ENCODE data around the gene SMPD4. TPM values are rescaled to one million over a fixed set of nuclear protein-coding genes. Genes with fewer than 3 reads are reported as not detected.
"Not testable (repeated sequence)": the region's sequence is repeated elsewhere in the genome, so short reads cannot be mapped to it uniquely, and the experiment has no call there.

The SMPD4 gene
- total RNA-seq, 1 experiment from 2014 or later = 98.9 TPM

DNA sequence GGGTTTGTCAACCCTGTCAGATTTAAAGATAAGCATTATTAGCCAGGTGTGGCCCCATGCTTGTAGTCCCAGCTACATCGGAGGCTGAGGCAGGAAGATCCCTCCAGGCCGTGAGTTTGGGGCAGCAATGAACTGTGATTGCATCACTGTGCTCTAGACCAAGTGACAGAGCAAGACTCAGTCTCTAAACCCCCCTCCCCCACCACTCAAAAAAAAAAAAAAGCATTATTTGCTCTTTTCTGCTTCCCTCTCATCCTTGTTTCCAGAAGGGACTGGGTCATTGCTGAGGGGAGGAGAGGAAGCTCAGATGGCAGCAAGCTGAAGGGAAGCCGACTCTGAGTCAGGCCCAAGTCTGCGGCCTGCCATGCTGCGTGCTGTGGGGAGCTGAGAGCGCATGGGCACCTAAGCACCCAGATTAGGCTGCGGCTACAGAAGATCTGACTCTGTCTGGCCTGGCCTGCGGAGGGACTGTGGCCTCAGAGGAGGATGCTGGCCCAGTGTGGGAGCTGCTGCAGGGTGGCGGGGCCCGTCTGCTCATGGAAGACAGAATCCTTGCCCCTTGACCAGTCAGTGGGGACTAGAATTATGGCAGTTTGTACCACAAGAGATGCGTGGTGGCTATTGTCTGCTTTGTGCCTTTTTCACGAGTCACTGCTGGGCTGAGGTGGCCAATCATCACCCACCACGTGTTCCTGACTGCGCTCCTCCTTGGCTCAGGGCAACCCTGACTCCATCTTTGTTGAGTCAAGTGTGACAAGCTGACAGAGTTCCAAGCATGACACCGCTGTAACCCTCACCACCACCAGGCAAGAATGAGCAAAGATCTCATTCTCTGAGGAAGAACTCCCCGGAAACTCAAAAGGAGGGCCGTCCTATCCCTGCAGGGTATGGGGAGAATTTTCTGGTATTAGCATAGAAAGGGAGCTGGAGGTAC lies 6.7 kb upstream of the SMPD4 start:
- not testable (repeated sequence) for H3K9ac ChIP-seq (ENCODE audit: low read length); H3K9me3 ChIP-seq (ENCODE audit: control insufficient read depth in 1 of 2, insufficient read depth in 1 of 2, low read depth in 1 of 2, low read length in 2 of 2)

DNA sequence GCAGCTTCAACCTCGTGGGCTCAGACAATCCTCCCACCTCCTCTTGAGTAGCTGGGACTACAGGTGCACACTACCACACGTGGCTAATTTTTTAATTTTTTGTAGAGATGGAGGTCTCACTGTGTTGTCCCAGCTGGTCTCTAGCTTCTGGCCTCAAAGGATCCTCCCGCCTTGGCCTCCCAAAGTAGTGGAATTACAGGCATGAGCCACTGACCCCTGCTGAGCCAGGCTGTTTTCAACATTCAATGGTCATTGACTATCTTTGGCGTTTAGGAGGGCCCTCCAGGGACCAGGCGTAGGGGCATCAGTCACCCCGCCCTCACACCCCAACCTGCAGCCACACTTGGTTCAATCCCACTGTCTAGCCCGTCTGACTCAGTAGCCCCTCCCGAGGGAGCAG lies 5.9 kb upstream of the SMPD4 start:
- H2AFZ ChIP-seq (ENCODE audit: low read depth, low read length, poor library complexity, severe bottlenecking) = no peak overlapping the region
- BruUV-seq (replicated peaks) = no TSS peak
- DNase-seq (ENCODE audit: low read depth, low spot score) (no peak), ATAC-seq (no peak)
- CTCF ChIA-PET = interaction anchor here (1.4 kb wide), 1 partner anchor 1300 kb away, joined by 7 read pairs; no protein-coding TSS in a partner anchor
- H3K4me2 ChIP-seq (ENCODE audit: low read length) = no peak overlapping the region
- no peak overlapping the region for H3K9ac ChIP-seq (ENCODE audit: low read length)
- H3K4me1 ChIP-seq (ENCODE audit: control insufficient read depth in 1 of 2, insufficient read depth in 2 of 2, low read length in 2 of 2) = peaks cover 0 to 15% of the 10 kb centered on the region in 2 experiments; a peak in 1 of 4 replicates
- no peaks in the 10 kb centered on the region for H4K20me1 ChIP-seq (ENCODE audit: insufficient read depth)
- no peaks in the 10 kb centered on the region for H3K27me3 ChIP-seq (ENCODE audit: insufficient read depth, low read length)
- peaks cover 22% of the 10 kb centered on the region for H3K79me2 ChIP-seq (ENCODE audit: insufficient read depth, low read length)
- peaks cover 4 to 6% of the 10 kb centered on the region in 2 experiments; a peak in 2 of 4 replicates for H3K36me3 ChIP-seq (ENCODE audit: control insufficient read depth in 1 of 2, insufficient read depth in 2 of 2, low read length in 2 of 2)
- H3K9me2 ChIP-seq (ENCODE audit: insufficient read depth) = no peaks in the 10 kb centered on the region
- intact Hi-C loops (cut with micrococcal nuclease) = no loop called here
- RAD21 ChIA-PET (ENCODE audit: low non-redundant PET in 1 of 2, low total read pairs in 2 of 2, uncharacterized antibody in 2 of 2, unreplicated experiment in 2 of 2) = no interaction called here
- H3K27ac ChIP-seq (ENCODE audit: low read depth, low read length) = no peak overlapping the region
- no peaks in the 10 kb centered on the region for H3K9me3 ChIP-seq (ENCODE audit: control insufficient read depth in 1 of 2, insufficient read depth in 1 of 2, low read depth in 1 of 2, low read length in 2 of 2)
- H3K4me3 ChIP-seq (replicated peaks in 1 of 2; ENCODE audit: low read depth in 1 of 2, low read length in 2 of 2) = no peak overlapping the region
- POLR2A ChIA-PET = interaction anchor here (1.1 to 1.8 kb wide), 2 partner anchors 1300 to 1302 kb away, joined by 3 to 13 read pairs; no protein-coding TSS in a partner anchor
- TF ChIP-seq, protein P1, sequence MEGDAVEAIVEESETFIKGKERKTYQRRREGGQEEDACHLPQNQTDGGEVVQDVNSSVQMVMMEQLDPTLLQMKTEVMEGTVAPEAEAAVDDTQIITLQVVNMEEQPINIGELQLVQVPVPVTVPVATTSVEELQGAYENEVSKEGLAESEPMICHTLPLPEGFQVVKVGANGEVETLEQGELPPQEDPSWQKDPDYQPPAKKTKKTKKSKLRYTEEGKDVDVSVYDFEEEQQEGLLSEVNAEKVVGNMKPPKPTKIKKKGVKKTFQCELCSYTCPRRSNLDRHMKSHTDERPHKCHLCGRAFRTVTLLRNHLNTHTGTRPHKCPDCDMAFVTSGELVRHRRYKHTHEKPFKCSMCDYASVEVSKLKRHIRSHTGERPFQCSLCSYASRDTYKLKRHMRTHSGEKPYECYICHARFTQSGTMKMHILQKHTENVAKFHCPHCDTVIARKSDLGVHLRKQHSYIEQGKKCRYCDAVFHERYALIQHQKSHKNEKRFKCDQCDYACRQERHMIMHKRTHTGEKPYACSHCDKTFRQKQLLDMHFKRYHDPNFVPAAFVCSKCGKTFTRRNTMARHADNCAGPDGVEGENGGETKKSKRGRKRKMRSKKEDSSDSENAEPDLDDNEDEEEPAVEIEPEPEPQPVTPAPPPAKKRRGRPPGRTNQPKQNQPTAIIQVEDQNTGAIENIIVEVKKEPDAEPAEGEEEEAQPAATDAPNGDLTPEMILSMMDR (IDR thresholded peaks at IDR 0.05 in 2 of 3, conservative IDR thresholded peaks at IDR 0.05 in 1 of 3; ENCODE audit: borderline replicate concordance in 1 of 3, insufficient read depth in 1 of 3, low read depth in 2 of 3, low read length in 2 of 3) = no peak
- no peak for TF ChIP-seq EZH2 (IDR thresholded peaks at IDR 0.05)
- no peak for TF ChIP-seq ELF1 (IDR thresholded peaks at IDR 0.05; ENCODE audit: borderline replicate concordance, low read depth)
- TF ChIP-seq, protein P2, sequence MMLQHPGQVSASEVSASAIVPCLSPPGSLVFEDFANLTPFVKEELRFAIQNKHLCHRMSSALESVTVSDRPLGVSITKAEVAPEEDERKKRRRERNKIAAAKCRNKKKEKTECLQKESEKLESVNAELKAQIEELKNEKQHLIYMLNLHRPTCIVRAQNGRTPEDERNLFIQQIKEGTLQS (IDR thresholded peaks at IDR 0.05) = no peak
- no peak for TF ChIP-seq POLR2AphosphoS5 (IDR thresholded peaks at IDR 0.05; ENCODE audit: low read depth, low read length)
- no peak for TF ChIP-seq FOSL1 (IDR thresholded peaks at IDR 0.05; ENCODE audit: low read depth)
- TF ChIP-seq CBX3 (IDR thresholded peaks at IDR 0.05; ENCODE audit: low read depth) = no peak
- TF ChIP-seq, protein P3, sequence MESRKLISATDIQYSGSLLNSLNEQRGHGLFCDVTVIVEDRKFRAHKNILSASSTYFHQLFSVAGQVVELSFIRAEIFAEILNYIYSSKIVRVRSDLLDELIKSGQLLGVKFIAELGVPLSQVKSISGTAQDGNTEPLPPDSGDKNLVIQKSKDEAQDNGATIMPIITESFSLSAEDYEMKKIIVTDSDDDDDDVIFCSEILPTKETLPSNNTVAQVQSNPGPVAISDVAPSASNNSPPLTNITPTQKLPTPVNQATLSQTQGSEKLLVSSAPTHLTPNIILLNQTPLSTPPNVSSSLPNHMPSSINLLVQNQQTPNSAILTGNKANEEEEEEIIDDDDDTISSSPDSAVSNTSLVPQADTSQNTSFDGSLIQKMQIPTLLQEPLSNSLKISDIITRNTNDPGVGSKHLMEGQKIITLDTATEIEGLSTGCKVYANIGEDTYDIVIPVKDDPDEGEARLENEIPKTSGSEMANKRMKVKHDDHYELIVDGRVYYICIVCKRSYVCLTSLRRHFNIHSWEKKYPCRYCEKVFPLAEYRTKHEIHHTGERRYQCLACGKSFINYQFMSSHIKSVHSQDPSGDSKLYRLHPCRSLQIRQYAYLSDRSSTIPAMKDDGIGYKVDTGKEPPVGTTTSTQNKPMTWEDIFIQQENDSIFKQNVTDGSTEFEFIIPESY (IDR thresholded peaks at IDR 0.05; ENCODE audit: extremely low read depth, insufficient replicate concordance, low read length) = no peak
- TF ChIP-seq YY1 (IDR thresholded peaks at IDR 0.05; ENCODE audit: extremely low read depth, insufficient replicate concordance, low read depth, low read length) = no peak
- TF ChIP-seq SIN3A (IDR thresholded peaks at IDR 0.05; ENCODE audit: low read depth) = no peak

More for the DNA sequence above, 6.7 kb upstream of the SMPD4 start:
- H3K4me1 ChIP-seq (ENCODE audit: control insufficient read depth in 1 of 2, insufficient read depth in 2 of 2, low read length in 2 of 2) = peaks cover 0 to 13% of the 10 kb centered on the region in 2 experiments; a peak in 1 of 4 replicates
- ATAC-seq; BruUV-seq (replicated peaks); CTCF ChIA-PET; H3K9me2 ChIP-seq (ENCODE audit: insufficient read depth); H3K27me3 ChIP-seq (ENCODE audit: insufficient read depth, low read length); H3K4me2 ChIP-seq (ENCODE audit: low read length); H3K4me3 ChIP-seq (replicated peaks in 1 of 2; ENCODE audit: low read depth in 1 of 2, low read length in 2 of 2); RAD21 ChIA-PET (ENCODE audit: low non-redundant PET in 1 of 2, low total read pairs in 2 of 2, uncharacterized antibody in 2 of 2, unreplicated experiment in 2 of 2); H2AFZ ChIP-seq (ENCODE audit: low read depth, low read length, poor library complexity, severe bottlenecking); intact Hi-C loops (cut with micrococcal nuclease); H3K27ac ChIP-seq (ENCODE audit: low read depth, low read length); H4K20me1 ChIP-seq (ENCODE audit: insufficient read depth); DNase-seq (ENCODE audit: low read depth, low spot score); H3K36me3 ChIP-seq (ENCODE audit: control insufficient read depth in 1 of 2, insufficient read depth in 2 of 2, low read length in 2 of 2): not testable (repeated sequence)
- POLR2A ChIA-PET = interaction anchor here (1.8 kb wide), 1 partner anchor 1299 kb away, joined by 13 read pairs; no protein-coding TSS in a partner anchor
- peaks cover 17% of the 10 kb centered on the region for H3K79me2 ChIP-seq (ENCODE audit: insufficient read depth, low read length)
